ENCODE measurements around the gene PLA2G4B. TPM values are rescaled to one million over a fixed set of nuclear protein-coding genes. Genes with fewer than 3 reads are reported as not detected.

The PLA2G4B gene
- total RNA-seq, 2 donors from 2014 or later = 6.9 to 10.1 TPM

- Mint-ChIP-seq H3K27ac (no peak overlapping the region), H3K9me3 (no peaks in the 10 kb centered on the region), H3K27me3 (ENCODE audit: insufficient read depth) (no peaks in the 10 kb centered on the region), H3K36me3 (ENCODE audit: low read depth) (peaks cover 18% of the 10 kb centered on the region), H3K4me3 (no peak overlapping the region), H3K4me1 (no peaks in the 10 kb centered on the region)
- H3K9ac ChIP-seq (ENCODE audit: extremely low read depth, low read length, poor library complexity, severe bottlenecking) = no peak overlapping the region
- no peak for TF ChIP-seq CTCF (conservative IDR thresholded peaks at IDR 0.05)
- H3K36me3 ChIP-seq (ENCODE audit: control insufficient read depth, insufficient read depth, low read length) = no peaks in the 10 kb centered on the region
- WGBS, 2 experiments (ENCODE audit: insufficient coverage in 1 of 2, insufficient read length in 1 of 2) = 84% methylated on average over 10 to 12 of the region's 12 CpGs
- no peaks in the 10 kb centered on the region for H3K27me3 ChIP-seq (ENCODE audit: control insufficient read depth, insufficient read depth, low read length, poor library complexity, severe bottlenecking)
- DNase-seq = no peak
- no peak overlapping the region for H3K4me3 ChIP-seq (ENCODE audit: low read length)
- no peak overlapping the region for H3K27ac ChIP-seq (ENCODE audit: low read depth, low read length)
- no peaks in the 10 kb centered on the region for H3K4me1 ChIP-seq (ENCODE audit: control insufficient read depth, insufficient read depth, low read length)
- H3K9me3 ChIP-seq (ENCODE audit: control insufficient read depth, low read length) = no peaks in the 10 kb centered on the region
Measured at GRCh38 chr15:41844814-41845213, 6.2 kb downstream of the PLA2G4B start.

GRCh38 chr15:41847206-41847605, 8.6 kb downstream of the PLA2G4B start:
- H3K9me3 ChIP-seq (ENCODE audit: control insufficient read depth, low read length) = no peaks in the 10 kb centered on the region
- no peak overlapping the region for H3K4me3 Mint-ChIP-seq
- no peak overlapping the region for H3K4me3 ChIP-seq (ENCODE audit: low read length)
- no peaks in the 10 kb centered on the region for H3K27me3 ChIP-seq (ENCODE audit: control insufficient read depth, insufficient read depth, low read length, poor library complexity, severe bottlenecking)
- no peaks in the 10 kb centered on the region for H3K4me1 ChIP-seq (ENCODE audit: control insufficient read depth, insufficient read depth, low read length)
- 93 to 96% methylated on average over 12 to 14 of the region's 14 CpGs for WGBS, 2 experiments (ENCODE audit: insufficient coverage in 1 of 2, insufficient read length in 1 of 2)
- H3K9me3 Mint-ChIP-seq = no peaks in the 10 kb centered on the region
- no peak overlapping the region for H3K9ac ChIP-seq (ENCODE audit: extremely low read depth, low read length, poor library complexity, severe bottlenecking)
- H3K27ac Mint-ChIP-seq = no peak overlapping the region
- H3K27me3 Mint-ChIP-seq (ENCODE audit: insufficient read depth) = peaks cover 1% of the 10 kb centered on the region
- TF ChIP-seq CTCF (conservative IDR thresholded peaks at IDR 0.05) = no peak
- H3K4me1 Mint-ChIP-seq = no peaks in the 10 kb centered on the region
- no peak for DNase-seq
- no peak overlapping the region for H3K27ac ChIP-seq (ENCODE audit: low read depth, low read length)
- H3K36me3 Mint-ChIP-seq (ENCODE audit: low read depth) = peaks cover 18% of the 10 kb centered on the region
- H3K36me3 ChIP-seq (ENCODE audit: control insufficient read depth, insufficient read depth, low read length) = no peaks in the 10 kb centered on the region

GRCh38 chr15:41847981-41848380, 9.3 kb downstream of the PLA2G4B start:
- TF ChIP-seq CTCF (conservative IDR thresholded peaks at IDR 0.05) = no peak
- H3K4me3 ChIP-seq (ENCODE audit: low read length) = no peak overlapping the region
- no peaks in the 10 kb centered on the region for H3K9me3 Mint-ChIP-seq

More at GRCh38 chr15:41847981-41848380, 9.3 kb downstream of the PLA2G4B start:
- WGBS, 2 experiments (ENCODE audit: insufficient coverage in 1 of 2, insufficient read length in 1 of 2) = 92 to 98% methylated on average over 8 to 9 of the region's 9 CpGs
- Mint-ChIP-seq H3K4me1 (no peaks in the 10 kb centered on the region), H3K27me3 (ENCODE audit: insufficient read depth) (peaks cover 1% of the 10 kb centered on the region), H3K27ac (no peak overlapping the region), H3K4me3 (no peak overlapping the region), H3K36me3 (ENCODE audit: low read depth) (peaks cover 18% of the 10 kb centered on the region)
- no peaks in the 10 kb centered on the region for H3K9me3 ChIP-seq (ENCODE audit: control insufficient read depth, low read length)
- no peak for DNase-seq
- H3K4me1 ChIP-seq (ENCODE audit: control insufficient read depth, insufficient read depth, low read length) = no peaks in the 10 kb centered on the region
- no peaks in the 10 kb centered on the region for H3K27me3 ChIP-seq (ENCODE audit: control insufficient read depth, insufficient read depth, low read length, poor library complexity, severe bottlenecking)
- no peak overlapping the region for H3K27ac ChIP-seq (ENCODE audit: low read depth, low read length)
- H3K36me3 ChIP-seq (ENCODE audit: control insufficient read depth, insufficient read depth, low read length) = no peaks in the 10 kb centered on the region
- H3K9ac ChIP-seq (ENCODE audit: extremely low read depth, low read length, poor library complexity, severe bottlenecking) = no peak overlapping the region
